Measurements from ENCODE around the gene FBLL1.
"Not testable (repeated sequence)": the region's sequence is repeated elsewhere in the genome, so short reads cannot be mapped to it uniquely, and the experiment has no call there.

Gene FBLL1

DNA sequence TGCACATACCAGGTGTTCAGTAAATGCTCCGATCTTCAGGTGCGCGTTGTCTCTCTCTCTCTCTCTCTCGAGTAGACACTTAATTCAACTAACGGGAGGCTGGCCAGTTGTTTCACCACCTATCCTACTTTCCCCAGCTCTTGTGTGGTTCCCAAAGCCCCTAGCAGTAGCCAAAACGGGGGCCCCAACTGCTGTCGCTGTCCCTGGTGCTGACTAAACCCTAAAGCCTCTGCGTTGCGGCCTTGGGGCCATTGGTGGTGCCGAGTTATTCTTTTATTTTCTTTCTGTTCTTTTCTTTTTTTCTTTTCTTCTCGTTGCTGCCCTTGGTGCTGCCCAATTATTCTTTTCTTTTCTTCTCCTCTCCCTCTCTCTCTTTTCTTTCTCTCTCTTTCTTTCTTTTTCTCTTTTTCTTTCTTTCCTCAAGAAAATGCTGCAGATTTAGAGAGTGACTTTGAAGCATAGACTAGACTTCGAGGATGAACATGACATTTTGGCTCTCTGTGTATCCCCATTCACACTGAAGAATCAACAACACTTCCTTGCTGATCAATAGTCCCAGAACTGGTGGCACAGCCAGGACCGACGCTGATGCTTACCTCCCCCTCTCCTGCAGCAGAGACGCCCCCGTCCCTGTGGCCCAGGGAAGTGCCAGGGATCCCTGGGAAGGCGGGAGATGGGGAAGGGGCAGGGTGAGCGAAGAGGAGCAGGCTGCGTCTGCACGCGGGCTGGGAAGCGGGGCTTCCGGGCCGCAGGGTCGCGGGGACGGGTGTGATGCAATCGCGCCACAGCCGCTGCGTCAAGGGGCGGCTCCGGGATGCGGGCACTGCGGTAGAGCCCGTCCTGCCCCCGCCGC lies at the start of gene FBLL1:
FBLL1 (plus strand) TSS at position 785 of the 853 bp plus-strand sequence. CDS start 200 bp downstream, outside the sequence.
- no peak for DNase-seq

DNA sequence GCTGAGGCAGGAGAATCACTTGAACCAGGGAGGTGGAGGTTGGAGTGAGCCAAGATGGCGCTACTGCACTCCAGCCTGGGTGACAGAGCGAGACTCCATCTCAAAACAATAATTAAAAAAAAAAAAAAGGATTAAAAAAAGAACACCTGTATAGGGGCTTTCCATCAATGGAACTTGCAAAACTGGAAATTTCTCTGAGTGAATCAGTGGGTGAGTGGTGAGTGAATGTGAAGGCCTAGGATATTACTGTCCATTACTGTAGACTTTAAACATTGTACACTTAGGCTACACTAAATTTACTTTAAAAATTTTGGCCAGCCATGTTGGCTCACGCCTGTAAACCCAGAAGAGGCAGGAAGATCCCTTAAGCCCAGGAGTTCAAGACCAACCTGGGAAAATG lies 48.5 kb upstream of the FBLL1 start:
- DNase-seq: no peak

DNA sequence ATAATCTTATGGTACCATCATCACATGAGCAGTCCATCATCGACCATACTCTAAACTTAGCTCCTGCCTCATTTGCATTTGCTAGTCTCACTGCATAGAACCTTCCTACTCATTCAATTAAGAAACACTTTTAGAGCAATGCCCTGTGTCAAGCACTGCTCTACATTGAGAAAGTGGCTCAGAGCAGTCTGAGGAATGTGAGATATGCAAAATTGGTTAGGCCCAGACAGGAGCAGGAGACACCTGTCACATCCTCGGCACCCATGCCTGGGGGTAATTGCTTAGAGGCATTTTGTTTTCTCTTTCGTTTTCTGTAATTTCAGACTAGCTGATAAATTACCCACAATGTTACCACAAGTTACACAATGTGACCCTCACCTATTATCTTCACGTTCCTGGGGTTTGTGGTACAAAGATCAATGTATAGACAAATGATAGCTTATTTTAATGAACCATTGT lies 47.7 kb upstream of the FBLL1 start:
- no peak for DNase-seq

DNA sequence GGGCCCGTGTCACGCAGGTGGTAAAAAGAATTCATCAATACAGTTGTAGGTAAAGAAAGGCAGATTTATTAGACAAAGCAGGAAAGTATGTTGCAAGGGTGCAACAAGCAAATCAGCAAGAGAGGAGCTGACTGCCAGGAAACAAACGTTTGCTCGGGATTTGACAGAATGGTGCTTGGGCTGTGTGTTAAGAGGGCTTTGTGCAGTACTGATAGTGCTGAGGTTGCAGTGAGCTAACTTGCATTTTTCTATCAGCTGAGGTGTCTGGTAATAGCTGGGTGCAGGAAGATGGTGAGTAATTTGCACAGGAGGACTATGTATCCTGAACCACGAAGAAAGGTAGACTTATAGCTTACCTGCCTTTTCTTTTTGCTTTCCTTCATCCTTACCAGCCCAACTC lies 46.7 kb upstream of the FBLL1 start:
- DNase-seq: no peak

DNA sequence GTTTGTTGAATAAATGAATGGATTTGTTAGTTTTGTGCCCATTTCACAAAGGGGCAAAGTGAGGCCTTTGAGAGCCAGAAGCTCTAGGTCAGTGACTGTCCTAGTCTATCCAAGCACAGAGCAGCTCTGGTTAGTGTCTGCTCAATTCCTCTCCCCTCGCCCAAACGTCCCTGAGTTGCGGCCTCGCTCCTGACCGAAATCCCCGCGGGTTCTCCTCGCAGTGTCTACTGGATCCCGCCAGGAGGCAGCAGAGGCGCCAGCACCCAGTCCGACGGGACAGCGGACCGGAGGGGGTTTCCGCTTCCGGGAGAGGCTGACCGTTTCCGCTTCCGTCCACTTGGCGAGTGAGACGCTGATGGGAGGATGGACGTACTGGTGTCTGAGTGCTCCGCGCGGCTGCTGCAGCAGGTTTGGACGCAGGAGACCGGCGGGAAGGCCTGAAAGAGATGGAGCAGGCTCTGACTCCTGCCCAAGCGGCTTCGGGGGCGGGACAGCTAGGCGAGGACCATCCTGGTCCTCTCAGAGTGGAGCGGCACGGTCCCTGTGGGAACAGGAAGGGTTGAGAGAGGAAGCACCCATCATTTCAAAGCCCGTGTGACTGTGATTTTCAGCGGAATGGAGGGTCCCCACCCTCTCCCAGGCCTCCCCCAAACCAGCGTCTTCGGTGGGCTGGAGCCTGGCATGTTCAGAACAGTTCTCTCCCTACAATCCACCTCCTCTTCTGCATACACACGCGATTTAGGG lies 42.8 kb upstream of the FBLL1 start, which contains the start of gene RARS1:
RARS1 (plus strand) TSS at position 336 of the 744 bp plus-strand sequence; CDS start at position 364, 28 bp downstream.
- peak; percentile 88 for DNase-seq

DNA sequence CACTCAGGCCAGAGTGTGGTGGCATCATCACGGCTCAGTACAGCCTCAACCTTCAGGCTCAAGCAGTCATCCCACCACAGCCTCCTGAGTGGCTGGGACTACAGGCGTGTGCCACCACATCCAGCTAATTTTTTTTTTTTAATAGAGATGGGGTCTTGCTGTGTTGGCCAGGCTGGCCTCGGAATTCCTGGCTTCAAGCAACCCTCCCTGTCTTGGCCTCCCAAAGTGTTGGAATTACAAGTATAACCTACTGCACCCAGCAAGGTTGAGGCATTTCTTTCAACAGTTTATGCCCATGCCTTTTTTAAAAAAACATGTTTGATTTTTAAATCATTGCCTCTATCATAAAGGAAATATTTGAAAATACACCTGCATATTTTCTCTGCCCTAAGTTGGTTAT lies 40.0 kb upstream of the FBLL1 start:
- no peak for DNase-seq

DNA sequence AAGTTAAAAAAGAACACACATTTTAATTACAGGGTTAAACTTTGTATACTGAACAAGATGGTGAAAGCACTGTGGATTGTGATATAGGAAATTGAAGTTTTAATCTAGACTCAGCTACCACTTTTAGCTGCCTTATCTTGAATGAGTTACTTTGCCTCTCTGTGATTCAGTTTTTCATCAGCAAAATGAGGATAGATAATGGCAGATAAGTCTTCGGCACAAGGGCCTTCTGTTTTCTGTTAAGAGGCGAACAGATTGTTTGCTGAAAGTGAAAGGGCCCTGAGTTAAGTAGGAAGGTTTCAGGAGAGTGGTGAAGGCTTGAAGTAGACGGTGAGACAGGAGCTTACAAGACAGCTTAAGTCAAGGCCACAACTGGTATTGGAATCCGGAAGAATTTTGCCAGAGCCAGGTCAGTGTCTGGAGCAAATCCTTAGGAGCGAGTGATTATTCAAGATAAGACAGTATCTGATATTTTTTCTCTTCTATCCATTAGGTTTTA lies 35.0 kb upstream of the FBLL1 start:
- no peak for DNase-seq

DNA sequence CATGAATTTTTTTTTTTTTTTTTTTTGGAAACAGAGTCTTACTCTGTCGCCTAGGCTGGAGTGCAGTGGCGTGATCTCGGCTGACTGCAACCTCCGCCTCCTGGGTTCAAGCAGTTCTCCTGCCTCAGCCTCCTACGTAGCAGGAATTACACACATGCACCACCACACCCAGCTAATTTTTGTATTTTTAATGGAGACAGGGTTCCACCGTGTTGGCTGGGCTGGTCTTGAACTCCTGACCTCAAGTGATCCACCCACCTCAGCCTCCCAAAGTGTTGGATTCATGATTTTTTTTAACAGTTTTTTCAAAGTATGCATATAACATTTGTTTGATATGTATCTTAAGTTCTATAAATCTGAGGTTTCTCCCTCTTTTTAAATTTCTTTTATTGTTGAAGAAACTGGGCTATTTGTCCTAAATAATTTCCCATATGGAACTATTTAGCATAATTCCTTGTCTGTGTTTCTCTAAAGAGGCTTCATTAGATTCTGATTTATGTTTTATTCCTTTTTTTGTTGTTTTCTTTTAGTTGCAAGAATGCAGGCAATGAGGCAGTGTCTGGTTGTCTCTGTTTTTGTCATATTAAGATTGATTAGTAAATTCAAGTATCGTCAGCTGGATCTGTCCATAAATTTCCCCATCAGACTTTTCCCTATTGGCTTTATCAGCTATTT lies 26.4 kb upstream of the FBLL1 start:
- no peak for DNase-seq

DNA sequence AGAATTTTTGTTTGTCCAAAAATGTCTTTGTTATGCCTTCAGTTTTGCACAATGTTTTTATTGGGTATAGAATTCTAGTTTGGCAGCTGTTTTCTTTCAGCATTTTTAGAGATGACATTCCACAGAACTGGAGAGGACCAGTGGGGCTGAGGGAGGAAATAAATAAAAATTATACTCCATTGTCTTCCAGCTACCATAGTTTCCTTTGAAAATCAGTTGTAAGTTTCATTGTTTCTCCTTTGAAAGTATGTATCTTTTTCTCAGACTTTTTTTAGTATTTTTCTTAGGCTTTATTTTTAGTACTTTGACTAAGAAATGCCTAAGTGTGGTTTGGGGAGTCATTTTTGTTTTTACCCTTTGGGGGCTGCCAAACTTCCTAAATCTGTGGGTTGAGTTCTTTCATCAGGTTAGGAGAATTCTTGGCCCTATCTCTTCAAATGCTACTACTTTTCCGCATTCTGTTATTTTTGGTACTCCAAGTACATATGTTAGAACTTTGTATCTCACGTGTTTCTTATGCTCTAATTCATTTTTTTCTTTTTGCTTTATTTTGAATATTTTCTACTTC lies 15.2 kb upstream of the FBLL1 start:
- DNase-seq: no peak

DNA sequence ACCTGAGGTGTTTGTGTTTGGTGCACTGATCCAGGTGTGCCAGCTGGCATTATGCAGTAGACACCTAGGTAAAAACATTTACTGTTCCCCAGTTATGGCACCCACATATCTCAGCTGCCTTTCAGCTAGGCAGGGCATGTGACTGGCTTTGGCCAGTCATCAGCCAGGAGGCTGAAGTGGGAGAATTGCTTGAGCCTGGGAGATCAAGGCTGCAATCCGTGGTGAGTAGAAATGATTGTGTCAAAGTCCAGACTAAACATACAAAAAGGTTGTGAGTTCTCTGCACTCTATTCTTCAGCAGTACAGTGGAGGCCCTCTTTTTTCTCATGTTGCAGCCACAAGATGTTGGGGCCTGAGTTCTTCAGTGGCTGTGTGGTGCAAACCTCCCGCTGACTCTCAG lies 3.2 kb upstream of the FBLL1 start:
- no peak for DNase-seq

DNA sequence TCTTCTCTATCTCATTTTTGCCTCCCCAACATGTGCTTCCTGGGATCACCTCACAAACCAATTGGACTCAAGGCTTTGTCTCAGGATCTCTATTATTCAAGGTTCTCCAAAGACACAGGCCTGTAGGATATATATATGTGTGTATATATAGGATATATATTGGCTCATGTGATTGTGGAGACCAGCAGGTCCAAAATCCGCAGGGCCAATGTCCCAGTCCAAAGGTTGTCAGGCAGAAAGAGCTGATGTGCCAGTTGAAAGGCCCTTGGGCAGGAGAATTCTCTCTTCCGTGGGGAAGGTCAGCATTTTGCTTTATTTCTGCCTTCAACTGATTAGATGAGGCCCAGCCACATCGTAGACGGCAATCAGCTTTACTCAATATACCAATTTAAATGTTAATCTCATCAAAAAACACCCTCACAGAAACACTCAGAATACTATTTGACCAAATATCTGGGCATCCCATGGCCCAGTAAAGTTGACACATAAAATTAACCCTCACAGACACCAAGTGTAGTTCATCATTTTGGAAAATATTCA lies 1.3 kb upstream of the FBLL1 start:
- no peak for DNase-seq

DNA sequence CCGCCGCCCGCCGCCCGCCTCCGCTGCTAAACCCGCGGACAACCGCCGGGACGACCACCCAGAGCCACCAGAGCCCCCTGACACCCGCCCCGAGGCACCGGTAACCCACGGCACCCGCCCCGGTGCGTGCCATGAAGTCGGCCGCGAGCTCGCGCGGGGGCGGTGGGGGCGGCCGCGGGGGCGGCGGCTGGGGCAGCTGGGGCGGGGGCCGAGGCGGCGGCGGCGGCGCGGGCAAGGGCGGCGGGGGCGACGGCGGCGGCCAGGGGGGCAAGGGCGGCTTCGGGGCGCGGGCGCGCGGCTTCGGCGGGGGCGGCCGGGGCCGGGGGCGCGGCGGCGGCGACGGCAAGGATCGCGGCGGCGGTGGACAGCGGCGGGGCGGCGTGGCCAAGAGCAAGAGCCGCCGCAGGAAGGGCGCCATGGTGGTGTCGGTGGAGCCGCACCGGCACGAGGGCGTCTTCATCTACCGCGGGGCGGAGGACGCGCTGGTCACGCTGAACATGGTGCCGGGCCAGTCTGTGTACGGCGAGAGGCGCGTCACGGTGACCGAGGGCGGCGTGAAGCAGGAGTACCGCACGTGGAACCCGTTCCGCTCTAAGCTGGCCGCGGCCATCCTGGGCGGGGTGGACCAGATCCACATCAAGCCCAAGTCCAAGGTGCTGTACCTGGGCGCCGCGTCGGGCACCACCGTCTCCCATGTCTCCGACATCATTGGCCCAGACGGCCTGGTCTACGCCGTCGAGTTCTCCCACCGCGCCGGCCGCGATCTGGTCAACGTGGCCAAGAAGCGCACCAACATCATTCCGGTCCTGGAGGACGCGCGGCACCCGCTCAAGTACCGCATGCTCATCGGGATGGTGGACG lies 499 bp downstream of the FBLL1 start:
- DNase-seq: no peak

DNA sequence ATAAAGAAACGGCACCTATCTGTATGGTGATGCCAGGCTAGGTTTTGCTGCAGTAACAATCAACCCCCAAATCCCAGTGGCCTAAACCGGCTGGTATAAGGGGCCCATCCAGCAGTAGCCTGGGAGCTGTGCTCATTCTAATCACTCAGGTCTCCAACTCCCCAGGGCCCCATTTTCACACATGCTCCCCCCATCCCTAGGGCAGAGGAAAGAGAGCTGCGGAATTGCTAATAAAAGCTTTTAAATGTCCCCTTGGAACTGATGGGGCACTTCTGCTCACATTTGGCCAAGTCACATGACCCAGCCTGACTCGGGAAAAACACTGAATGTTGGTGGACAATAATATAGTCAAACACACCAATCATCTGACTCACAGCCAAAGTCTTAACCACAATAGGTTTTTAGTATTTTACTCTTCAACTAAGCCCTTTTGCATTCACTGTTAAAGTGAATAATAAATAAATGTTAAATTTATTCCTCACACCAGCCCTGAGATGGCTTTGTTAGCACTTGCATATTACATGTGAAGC lies 1.6 kb downstream of the FBLL1 start:
- no peak for DNase-seq

DNA sequence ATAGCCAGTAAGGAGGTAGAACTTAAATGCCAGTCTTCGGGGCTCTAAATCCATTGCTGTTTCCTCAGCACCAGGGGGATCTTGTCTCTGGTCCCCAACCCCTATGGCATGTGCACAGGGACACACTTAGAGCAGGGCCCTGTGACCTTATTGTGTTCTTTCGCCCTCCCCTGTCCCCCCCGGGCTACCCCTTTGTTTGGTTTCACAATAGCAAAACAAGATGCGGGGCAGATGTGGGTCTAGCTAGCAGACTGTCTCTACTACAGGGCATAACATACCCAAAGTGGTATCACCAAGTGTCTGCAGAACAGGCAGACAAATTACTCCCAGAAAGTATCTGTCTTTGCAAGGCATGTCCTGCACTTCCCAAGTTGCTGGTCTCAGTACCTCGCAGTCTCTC lies 2.1 kb downstream of the FBLL1 start:
- DNase-seq: no peak

DNA sequence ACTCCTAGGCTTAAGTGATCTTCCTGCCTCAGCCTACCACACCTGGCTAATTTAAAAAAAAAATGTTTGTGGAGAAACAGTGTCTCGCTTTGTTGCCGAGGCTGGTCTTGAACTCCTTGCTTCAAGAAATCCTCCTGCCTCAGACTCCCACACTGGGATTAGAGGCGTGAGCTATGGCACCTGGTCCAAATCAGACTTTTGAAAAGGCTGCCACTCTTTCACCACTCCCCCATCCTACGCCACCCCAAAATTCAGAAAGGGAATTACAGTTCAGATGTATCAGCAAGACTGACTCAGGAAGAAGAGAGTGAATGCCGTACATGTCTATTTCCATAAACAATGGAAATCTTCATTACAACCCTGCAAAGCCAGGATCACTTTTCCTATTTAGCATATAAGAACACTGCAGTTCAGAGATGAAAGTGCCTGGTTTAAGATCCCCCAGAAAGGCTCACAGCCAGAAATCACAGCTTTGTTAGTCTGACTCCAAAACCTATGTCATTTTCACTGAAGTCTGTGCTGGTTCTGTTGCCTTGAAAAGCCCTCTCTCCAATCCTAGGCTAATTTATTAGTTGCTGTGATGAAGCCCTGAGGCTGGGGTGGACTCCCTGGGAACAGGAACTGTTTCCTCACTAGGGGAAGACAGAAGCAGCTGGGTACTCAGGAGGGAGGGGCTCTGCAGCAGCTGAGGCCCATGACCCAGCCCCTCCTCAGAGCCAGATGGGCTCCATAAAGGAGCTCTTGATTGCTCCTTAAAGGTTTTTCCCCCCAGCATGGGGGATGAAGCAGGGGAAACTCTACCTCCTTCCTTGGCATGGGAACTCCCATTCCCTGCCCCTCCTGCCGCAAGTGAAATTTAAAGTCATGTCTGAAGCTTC lies 3.1 kb downstream of the FBLL1 start:
- no peak for DNase-seq

DNA sequence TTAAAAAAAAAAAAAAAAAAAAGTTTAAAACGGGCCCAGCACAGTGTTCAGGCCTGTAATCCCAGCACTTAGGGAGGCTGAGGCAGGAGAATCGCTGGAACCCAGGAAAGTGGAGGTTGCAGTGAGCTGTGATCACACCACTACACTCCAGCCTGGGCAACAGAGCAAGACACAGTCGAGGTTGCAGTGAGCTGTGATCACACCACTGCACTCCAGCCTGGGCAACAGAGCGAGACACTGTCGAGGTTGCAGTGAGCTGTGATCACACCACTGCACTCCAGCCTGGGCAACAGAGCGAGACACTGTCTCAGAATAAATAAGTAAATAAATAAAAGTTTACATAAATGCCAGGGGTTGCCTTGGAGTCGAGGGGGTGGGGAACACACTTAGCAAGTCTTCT lies 5.2 kb downstream of the FBLL1 start:
- not testable (repeated sequence) for DNase-seq

DNA sequence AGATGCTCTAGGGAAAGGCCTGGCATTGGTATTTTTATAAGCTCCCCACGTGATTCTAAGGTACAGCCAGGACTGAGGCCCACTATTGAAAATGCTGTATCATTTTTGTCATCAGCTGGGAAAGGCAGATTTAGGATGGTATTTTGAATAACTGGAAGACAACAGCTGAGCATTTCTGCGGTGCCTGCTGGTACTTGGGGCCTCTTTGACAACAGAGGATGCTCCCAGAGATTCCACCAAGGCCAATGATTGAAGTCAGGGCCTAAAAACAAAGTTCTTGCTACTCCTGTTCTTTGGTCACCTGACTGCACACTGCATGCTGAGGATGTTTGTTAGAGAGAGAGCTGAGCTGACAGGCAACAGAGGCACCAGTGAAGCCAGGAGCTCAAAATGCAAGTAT lies 8.1 kb downstream of the FBLL1 start:
- no peak for DNase-seq

DNA sequence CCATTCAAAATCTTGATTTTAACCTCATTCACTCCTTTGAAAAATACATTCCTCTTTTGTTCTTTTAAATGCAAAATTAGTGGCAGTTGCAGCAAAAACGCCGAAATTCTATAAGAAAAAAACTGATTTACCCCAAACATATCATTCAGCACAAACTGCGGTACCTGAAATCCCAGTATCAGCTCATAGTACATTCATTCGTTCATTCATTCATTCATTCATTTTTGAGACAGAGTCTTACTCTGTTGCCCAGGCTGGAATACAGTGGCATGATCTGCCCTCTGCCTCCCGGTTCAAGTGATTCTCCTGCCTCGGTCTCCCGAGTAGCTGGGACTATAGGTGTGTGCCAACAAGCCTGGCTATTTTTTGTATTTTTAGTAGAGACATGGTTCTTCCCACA lies 20.4 kb downstream of the FBLL1 start:
- no peak for DNase-seq

DNA sequence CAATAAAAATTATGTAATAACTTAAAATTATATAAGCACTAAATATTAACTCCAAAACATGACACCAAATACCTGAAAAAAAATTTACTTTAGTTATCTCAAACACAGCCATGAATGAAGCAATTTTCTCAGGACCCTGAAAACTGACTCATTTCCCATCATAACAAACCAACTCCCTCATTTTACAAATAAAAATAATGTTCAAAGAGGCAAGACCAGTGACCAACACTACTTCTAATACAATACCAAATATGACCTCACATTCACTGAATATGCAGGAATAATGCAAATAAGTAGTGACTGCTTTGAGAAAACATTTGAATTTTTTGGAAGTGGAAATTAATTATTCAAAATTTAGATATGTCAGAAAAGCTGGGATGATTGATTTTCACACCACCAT lies 21.6 kb downstream of the FBLL1 start:
- DNase-seq: no peak

DNA sequence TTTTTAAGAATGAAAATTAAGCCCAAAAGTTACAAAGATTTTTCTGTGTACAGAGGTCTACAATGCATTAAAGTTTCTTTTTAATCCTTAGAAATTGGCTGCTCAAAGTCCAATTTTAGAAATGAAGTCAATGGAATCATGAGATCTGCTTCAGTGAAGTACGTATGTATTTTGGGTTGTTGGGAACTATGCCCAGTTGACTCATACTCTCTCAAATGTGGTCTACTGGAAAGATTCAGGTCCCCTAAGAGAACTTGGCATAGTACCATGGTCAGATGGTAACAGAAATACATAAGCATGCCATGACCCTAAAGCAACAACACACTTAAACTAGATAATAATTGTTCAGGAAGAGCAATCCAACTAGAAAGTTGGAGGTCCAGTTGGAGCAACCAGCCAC lies 23.0 kb downstream of the FBLL1 start:
- no peak for DNase-seq
